WI38 (cell line): ENCODE measurements around the gene CLK3.

Source experiments
- H3K4me3 ChIP-seq: 2 replicates; pipeline ENCODE4 v1.5.1; 2011; ENCODE audit warnings: low read depth, mild to moderate bottlenecking, control low read depth, low read length
- TF ChIP-seq, protein P1 (sequence below): IDR thresholded peaks from 2 replicates; pipeline ENCODE4 v1.5.1; 2012; ENCODE audit warnings: low read depth, mild to moderate bottlenecking, control low read depth, low read length

CLK3 gene

DNA sequence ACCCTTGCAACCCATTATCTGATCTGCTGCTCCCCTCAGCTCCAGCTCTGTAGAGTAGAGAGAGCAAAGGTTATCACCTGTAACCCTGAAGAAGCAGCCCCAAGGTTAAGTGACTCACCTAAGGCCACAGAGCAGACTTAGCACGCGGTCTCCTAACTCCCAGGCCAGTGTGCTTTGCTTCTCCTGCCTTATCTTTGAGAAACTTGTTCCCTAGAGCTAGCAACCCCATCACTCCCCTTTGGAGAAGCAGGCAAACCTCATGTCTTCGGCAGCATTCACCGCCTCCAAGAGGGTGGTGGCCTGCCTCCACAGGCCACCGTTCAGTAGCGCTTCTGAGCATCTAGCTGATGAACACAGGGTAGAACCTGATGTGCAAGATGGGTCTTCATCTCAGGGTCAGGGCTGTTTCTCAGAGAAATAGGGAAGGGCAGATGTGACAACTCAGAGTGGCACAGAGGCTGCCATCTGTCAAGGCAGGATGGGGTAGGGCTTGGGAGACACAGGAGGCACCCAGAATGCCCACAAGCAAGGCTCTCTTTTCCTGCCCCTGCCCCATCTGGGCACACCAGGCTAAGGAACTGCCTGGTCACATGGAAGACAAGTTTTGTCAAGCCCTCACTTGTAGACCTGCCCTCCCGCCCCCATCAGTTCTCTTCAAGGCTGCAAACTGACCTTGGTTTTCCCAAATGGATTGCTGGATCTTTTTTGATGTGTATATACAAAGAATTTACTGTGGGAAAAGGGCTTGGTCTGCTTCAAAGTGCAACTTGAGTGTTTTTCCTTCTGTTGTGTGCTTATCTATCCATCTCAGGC, 34.9 kb upstream of the CLK3 start:
- no peak overlapping the region for H3K4me3 ChIP-seq
- TF ChIP-seq, protein P1, sequence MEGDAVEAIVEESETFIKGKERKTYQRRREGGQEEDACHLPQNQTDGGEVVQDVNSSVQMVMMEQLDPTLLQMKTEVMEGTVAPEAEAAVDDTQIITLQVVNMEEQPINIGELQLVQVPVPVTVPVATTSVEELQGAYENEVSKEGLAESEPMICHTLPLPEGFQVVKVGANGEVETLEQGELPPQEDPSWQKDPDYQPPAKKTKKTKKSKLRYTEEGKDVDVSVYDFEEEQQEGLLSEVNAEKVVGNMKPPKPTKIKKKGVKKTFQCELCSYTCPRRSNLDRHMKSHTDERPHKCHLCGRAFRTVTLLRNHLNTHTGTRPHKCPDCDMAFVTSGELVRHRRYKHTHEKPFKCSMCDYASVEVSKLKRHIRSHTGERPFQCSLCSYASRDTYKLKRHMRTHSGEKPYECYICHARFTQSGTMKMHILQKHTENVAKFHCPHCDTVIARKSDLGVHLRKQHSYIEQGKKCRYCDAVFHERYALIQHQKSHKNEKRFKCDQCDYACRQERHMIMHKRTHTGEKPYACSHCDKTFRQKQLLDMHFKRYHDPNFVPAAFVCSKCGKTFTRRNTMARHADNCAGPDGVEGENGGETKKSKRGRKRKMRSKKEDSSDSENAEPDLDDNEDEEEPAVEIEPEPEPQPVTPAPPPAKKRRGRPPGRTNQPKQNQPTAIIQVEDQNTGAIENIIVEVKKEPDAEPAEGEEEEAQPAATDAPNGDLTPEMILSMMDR, result no peak

DNA sequence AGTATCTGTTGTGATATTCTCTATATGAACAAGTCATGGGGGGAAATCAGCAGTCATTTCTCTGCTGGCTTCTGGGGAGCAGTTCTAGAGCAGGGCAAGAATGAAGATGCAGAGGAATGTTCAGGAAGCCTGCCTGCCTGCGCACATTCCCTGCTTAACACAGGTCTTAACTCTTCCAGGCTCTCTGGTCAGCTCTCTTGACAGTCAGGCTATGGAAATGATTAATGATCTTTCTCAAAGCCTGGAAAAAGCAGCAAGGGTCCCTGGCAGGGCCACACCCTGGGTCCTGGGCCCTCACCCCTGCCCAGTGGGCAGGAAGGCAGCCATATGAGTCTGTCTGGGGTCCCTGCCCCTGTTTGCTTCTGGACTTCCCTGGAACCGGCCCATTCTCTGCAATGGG, 31.4 kb upstream of the CLK3 start:
- TF ChIP-seq, protein P1, result no peak
- H3K4me3 ChIP-seq, result no peak overlapping the region

DNA sequence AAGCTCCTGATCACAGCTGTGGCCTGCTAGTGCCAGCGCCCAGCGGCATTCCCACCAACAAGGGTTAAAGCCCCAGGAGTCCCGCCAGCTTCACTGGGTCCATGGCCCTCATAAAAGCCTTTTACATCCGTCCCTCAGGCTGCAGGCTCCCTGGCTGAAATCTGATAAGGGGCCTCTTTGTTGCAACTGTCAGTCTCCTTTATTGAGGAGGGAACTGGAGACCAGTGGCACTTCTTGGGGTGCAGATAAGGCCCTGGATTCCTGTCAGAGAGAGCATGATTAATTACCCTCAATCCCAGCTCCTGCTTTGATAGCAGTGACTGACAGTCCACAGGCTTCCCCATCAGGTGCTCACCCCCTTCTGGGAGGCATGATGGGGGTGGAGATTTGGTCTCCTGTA, 30.9 kb upstream of the CLK3 start:
- H3K4me3 ChIP-seq, result no peak overlapping the region
- TF ChIP-seq, protein P1, result no peak

DNA sequence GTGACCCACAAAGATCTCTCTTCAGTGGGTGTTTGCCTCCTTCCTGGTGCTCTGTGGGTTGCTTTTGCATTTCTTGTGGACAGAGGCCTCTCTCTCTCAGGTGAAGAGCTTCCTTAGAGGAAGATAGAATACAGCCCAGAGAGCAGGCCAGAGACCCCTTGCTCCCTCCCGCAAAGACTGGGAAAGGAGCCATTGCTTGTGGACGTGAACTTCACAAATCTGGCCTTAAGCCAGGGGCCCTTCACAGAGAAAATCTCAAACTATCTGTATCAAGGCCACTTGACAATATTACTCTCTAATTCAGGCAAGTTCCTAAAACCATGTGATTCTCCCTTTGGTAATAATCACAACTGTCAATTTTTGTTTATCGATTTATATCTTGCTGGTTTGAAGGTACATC, 30.4 kb upstream of the CLK3 start:
- no peak overlapping the region for H3K4me3 ChIP-seq
- TF ChIP-seq, protein P1, result no peak

DNA sequence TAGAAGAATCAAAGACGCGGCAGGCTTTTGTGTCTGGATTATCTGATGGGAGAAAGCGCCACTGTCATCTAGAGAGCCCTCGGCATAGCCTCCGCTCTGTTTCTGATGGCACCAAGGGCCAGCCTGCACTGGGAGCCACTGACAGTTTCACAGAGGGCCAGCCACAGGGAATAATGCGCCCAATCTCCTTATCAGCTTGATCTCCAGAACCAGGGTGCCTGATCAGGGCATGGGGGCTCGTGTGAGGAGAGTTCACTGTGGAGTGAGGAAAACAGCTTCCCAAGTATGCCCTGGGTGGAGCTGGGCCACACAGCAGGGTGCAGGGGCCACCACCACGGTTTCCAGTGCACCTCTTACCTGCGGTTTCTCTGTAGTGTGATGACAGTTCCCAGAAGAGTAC, 29.8 kb upstream of the CLK3 start:
- TF ChIP-seq, protein P1, result no peak
- H3K4me3 ChIP-seq, result no peak overlapping the region

DNA sequence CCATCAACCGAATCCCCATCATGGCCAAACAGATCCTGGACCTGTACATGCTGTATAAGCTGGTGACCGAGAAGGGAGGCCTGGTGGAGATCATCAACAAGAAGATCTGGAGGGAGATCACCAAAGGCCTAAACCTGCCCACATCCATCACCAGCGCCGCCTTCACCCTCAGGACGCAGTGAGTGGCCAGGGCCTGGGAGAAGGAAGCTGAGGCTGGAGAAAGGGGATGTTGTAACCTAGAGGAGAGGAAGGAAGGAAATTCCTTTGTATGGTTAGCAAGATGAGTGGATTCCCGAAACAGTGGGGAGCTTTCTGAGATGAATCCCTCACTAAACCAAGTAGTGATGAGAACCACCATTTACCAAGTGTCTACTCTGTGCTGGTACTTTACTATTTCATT, 25.8 kb upstream of the CLK3 start:
- no peak overlapping the region for H3K4me3 ChIP-seq
- TF ChIP-seq, protein P1, result no peak

DNA sequence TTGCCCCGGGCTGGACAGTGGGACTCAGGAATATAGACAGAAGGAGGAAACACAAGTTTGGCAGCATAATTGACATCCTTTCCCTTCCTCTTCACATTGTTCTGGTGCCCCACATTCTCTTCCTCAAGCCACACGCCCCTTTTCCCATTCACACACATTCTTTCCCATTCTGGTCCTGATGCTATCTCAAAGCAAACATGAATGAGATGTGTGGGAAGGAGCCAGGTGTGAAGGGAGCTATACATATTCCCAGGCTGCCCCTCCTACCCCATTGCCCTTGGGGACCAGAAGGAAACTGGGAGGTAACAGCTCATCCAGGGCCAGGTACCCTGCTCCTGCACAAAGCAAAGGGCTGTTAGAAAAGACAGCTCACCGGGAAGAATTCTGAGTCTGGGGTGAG, 23.4 kb upstream of the CLK3 start:
- TF ChIP-seq, protein P1, result no peak
- no peak overlapping the region for H3K4me3 ChIP-seq
